ENCODE data around the gene TIMM17A.
A peak's percentile ranks its signal among the peaks of the same experiment; 100 is the strongest.
"Not testable (repeated sequence)": the region's sequence is repeated elsewhere in the genome, so short reads cannot be mapped to it uniquely, and the experiment has no call there.

The TIMM17A gene

GRCh38 chr1:202016811-202017748, 61.8 kb downstream of the TIMM17A start:
- no peak for DNase-seq

- DNase-seq, result no peak
Observed at GRCh38 chr1:202017749-202018467, 62.6 kb downstream of the TIMM17A start.

- DNase-seq, result peak; percentile 66
Observed at GRCh38 chr1:202018468-202019234, 63.3 kb downstream of the TIMM17A start.

- DNase-seq, result not testable (repeated sequence)
Observed at GRCh38 chr1:202019235-202019558, 63.9 kb downstream of the TIMM17A start.

All from SHP77 treated with DMSO at 0.1 percent for 48 hours (cell line).